PC-3 (cell line): ENCODE results near the gene DOCK1. TPM values are rescaled to one million over a fixed set of nuclear protein-coding genes. Genes with fewer than 3 reads are reported as not detected.

Experiments used
- ATAC-seq: fragments of 200-7000 bp; cut with Tn5 transposase; 2 replicates; pipeline ENCODE4 v1.9.1; 2020; ENCODE audit warnings: mild to moderate bottlenecking, moderate library complexity
- BruUV-seq: library from RNA; stranded (reverse); fragments of 400-500 nt; replicated peaks from 2 replicates; lab custom pipeline; 2021; lab: Mats Ljungman, UMichigan
- CTCF ChIA-PET: fragments of 300-600 bp; sonication (Branson Sonifier 250); formaldehyde crosslinking; loops from one replicate; lab custom pipeline; 2022; ENCODE audit warnings: antibody characterized with exemption; lab: Charles Lee
- POLR2A ChIA-PET: fragments of 300-600 bp; sonication (Branson Sonifier 250); formaldehyde crosslinking; loops from one replicate; lab custom pipeline; 2022; ENCODE audit warnings: antibody characterized with exemption; ENCODE audit not compliant: unreplicated experiment; lab: Charles Lee
- DNase-seq: peaks from one replicate; pipeline ENCODE4 v3.0.0-alpha.2; 2015
- H2AFZ ChIP-seq: fragments of 300-600 bp; sonication (generic); 2 replicates; pipeline ENCODE4 v1.6.0; 2016; ENCODE audit warnings: antibody characterized with exemption, low read length
- H3F3A ChIP-seq: fragments of 300-600 bp; sonication (generic); one replicate; pipeline ENCODE4 v1.6.0; 2017; ENCODE audit warnings: antibody characterized with exemption, low read length, control low read depth, mild to moderate bottlenecking; ENCODE audit not compliant: unreplicated experiment
- H3K27ac ChIP-seq: fragments of 300-600 bp; sonication (generic); 2 replicates; pipeline ENCODE4 v1.5.1; 2016; ENCODE audit warnings: mild to moderate bottlenecking, low read length
- H3K27me3 ChIP-seq: fragments of 300-600 bp; sonication (generic); 2 replicates; pipeline ENCODE4 v1.6.1; 2016; ENCODE audit warnings: low read length, mixed read lengths
- H3K36me3 ChIP-seq: fragments of 300-600 bp; sonication (generic); 2 replicates; pipeline ENCODE4 v1.6.1; 2016; ENCODE audit warnings: low read depth, mixed run types, low read length, mixed read lengths
- H3K4me1 ChIP-seq: fragments of 300-600 bp; sonication (generic); 2 replicates; pipeline ENCODE4 v1.5.1; 2016; ENCODE audit warnings: low read length; ENCODE audit not compliant: insufficient read depth
- H3K4me2 ChIP-seq: fragments of 300-600 bp; sonication (generic); 2 replicates; pipeline ENCODE4 v1.6.0; 2016; ENCODE audit warnings: low read length
- H3K4me3 ChIP-seq: fragments of 300-600 bp; sonication (generic); 2 replicates; pipeline ENCODE4 v1.5.1; 2016; ENCODE audit warnings: mild to moderate bottlenecking, low read length, mixed read lengths
- H3K79me2 ChIP-seq: fragments of 300-600 bp; sonication (generic); 2 replicates; pipeline ENCODE4 v1.6.1; 2017; ENCODE audit warnings: low read length, mixed read lengths
- H3K9ac ChIP-seq: fragments of 300-600 bp; sonication (generic); 2 replicates; pipeline ENCODE4 v1.6.0; 2016; ENCODE audit warnings: mild to moderate bottlenecking, low read length
- H3K9me2 ChIP-seq: fragments of 300-600 bp; sonication (generic); replicated peaks from 2 replicates; pipeline ENCODE4 v1.6.1; 2016; ENCODE audit warnings: mixed run types, low read length, mixed read lengths
- H3K9me3 ChIP-seq: fragments of 300-600 bp; sonication (generic); 2 replicates; pipeline ENCODE4 v1.6.1; 2016; ENCODE audit warnings: low read length, mixed read lengths
- H4K20me1 ChIP-seq: fragments of 300-600 bp; sonication (generic); 2 replicates; pipeline ENCODE4 v1.6.1; 2016; ENCODE audit warnings: low read length, mixed read lengths
- CTCF ChIP-seq: fragments of 300-600 bp; sonication (generic); conservative IDR thresholded peaks from 2 replicates; pipeline ENCODE4 v1.5.1; 2017; ENCODE audit warnings: antibody characterized with exemption, low read depth, mild to moderate bottlenecking, low read length
- EZH2 ChIP-seq: fragments of 300-600 bp; sonication (generic); IDR thresholded peaks from one replicate; pipeline ENCODE4 v1.6.1; 2017; ENCODE audit warnings: antibody characterized with exemption, mild to moderate bottlenecking, low read length; ENCODE audit not compliant: unreplicated experiment
- EZH2phosphoT487 ChIP-seq: fragments of 300-600 bp; sonication (generic); IDR thresholded peaks from 2 replicates; pipeline ENCODE4 v1.6.1; 2018; ENCODE audit warnings: mild to moderate bottlenecking, antibody characterized with exemption, low read length, borderline replicate concordance
- intact Hi-C: fragments of 100-400 bp; cut with micrococcal nuclease; formaldehyde crosslinking; loops from 2 replicates; pipeline ENCODE4 v1.9.0; 2023
- total RNA-seq: library from RNA; depleted of rRNA; stranded (reverse); fragments of >200 nt; gene quantifications from 2 replicates; pipeline ENCODE4 v1.2.3, GENCODE V29; 2014

Gene DOCK1
- total RNA-seq, 1 experiment from 2014 or later: 34.3 TPM

- no peaks in the 10 kb centered on the region for H3K9me2 ChIP-seq
- no peak overlapping the region for H3K4me3 ChIP-seq
- H3K36me3 ChIP-seq: no peaks in the 10 kb centered on the region
- no peak overlapping the region for H2AFZ ChIP-seq
- no TSS peak for BruUV-seq
- peaks cover 12% of the 10 kb centered on the region for H3K4me1 ChIP-seq
- ATAC-seq (no peak), DNase-seq (no peak)
- H3K4me2 ChIP-seq: no peak overlapping the region
- H3K9me3 ChIP-seq: no peaks in the 10 kb centered on the region
- no peak overlapping the region for H3K27ac ChIP-seq
- H4K20me1 ChIP-seq: no peaks in the 10 kb centered on the region
- no peaks in the 10 kb centered on the region for H3K27me3 ChIP-seq
- H3K79me2 ChIP-seq: no peaks in the 10 kb centered on the region
- TF ChIP-seq EZH2phosphoT487 (no peak), EZH2 (no peak), CTCF (no peak)
- CTCF ChIA-PET: no interaction called here
- H3K9ac ChIP-seq: no peak overlapping the region
- no peaks in the 10 kb centered on the region for H3F3A ChIP-seq
- intact Hi-C loops: no loop called here
- POLR2A ChIA-PET: no interaction called here
These were observed 113.0 kb downstream of the DOCK1 start for GRCh38 chr10:127018298-127018650.

GRCh38 chr10:127018766-127019165 is 113.5 kb downstream of the DOCK1 start:
- ChIA-PET CTCF (no interaction called here), POLR2A (no interaction called here)
- Histone ChIP-seq H3K27ac (no peak overlapping the region), H3K9me3 (no peaks in the 10 kb centered on the region), H3K27me3 (no peaks in the 10 kb centered on the region), H4K20me1 (no peaks in the 10 kb centered on the region), H3F3A (no peaks in the 10 kb centered on the region), H3K36me3 (no peaks in the 10 kb centered on the region), H3K9me2 (no peaks in the 10 kb centered on the region), H3K79me2 (no peaks in the 10 kb centered on the region), H3K4me3 (no peak overlapping the region), H2AFZ (no peak overlapping the region), H3K4me1 (peaks cover 7% of the 10 kb centered on the region), H3K4me2 (no peak overlapping the region), H3K9ac (no peak overlapping the region)
- no peak for ATAC-seq
- no TSS peak for BruUV-seq
- TF ChIP-seq EZH2phosphoT487 (no peak), EZH2 (no peak), CTCF (no peak)
- intact Hi-C loops: no loop called here
- no peak for DNase-seq

GRCh38 chr10:127020260-127020659 is 115.0 kb downstream of the DOCK1 start:
- Histone ChIP-seq H3K9me3 (no peaks in the 10 kb centered on the region), H3K79me2 (no peaks in the 10 kb centered on the region), H3K27ac (no peak overlapping the region), H3K4me3 (no peak overlapping the region), H3F3A (no peaks in the 10 kb centered on the region), H3K27me3 (no peaks in the 10 kb centered on the region), H2AFZ (no peak overlapping the region), H3K4me2 (no peak overlapping the region), H3K36me3 (0 out of 2 replicates have a peak, but pooled peaks cover 2% of the 10 kb centered on the region), H3K9ac (no peak overlapping the region), H4K20me1 (no peaks in the 10 kb centered on the region), H3K4me1 (no peaks in the 10 kb centered on the region), H3K9me2 (no peaks in the 10 kb centered on the region)
- DNase-seq (no peak), ATAC-seq (no peak)
- ChIA-PET CTCF (no interaction called here), POLR2A (no interaction called here)
- TF ChIP-seq EZH2 (no peak), CTCF (no peak), EZH2phosphoT487 (no peak)
- no TSS peak for BruUV-seq
- intact Hi-C loops: no loop called here
